ENCODE data around the gene ASIC3.

DNA sequence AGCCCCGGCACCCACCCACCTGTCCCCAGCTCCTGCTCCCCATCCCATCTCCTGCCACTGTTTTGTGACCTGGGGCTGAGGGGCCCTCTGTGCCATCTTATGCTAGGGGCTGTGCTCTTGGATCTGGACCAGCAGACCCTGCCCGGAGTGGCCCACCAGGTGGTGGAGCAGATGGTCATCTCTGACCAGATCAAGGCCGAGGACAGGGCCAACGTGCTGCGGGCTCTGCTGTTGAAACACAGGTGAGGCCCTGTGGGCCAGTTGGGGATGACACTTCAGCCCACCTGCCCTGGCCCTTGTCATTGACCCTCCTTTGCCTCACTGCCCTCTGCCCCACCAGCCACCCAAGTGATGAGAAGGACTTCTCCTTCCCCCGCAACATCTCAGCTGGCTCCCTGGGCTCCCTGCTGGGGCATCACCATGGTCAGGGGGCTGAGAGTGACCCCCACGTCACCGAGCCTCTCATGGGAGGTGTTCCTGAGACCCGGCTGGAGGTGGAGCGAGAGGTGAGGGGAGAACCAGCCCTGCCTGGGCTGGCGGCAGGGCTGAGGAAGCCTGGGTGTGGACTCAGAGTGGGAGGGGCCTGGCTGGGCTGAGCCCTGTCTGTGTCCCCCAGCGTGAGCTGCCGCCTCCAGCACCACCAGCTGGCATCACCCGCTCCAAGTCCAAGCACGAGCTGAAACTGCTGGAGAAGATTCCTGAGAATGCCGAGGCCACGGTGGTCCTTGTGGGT is 21.7 kb downstream of the ASIC3 start:
- TF ChIP-seq POLR2AphosphoS5 (IDR thresholded peaks at IDR 0.05; ENCODE audit: low read depth, low read length) (no peak), TAF1 (IDR thresholded peaks at IDR 0.05; ENCODE audit: borderline replicate concordance, low read depth, low read length) (no peak)

All from GM12892 (cell line).